Endothelial cell of umbilical vein (primary cell): ENCODE results near the gene SLC9C1. TPM values are rescaled to one million over a fixed set of nuclear protein-coding genes. Genes with fewer than 3 reads are reported as not detected.

ENCODE experiments used
- BruUV-seq: library from RNA; stranded (reverse); fragments of 400-500 nt; replicated peaks from 2 replicates; lab custom pipeline; 2021; lab: Mats Ljungman, UMichigan
- CTCF ChIA-PET: fragments of 300-600, 350-600 bp; sonication (Branson Sonifier 250); formaldehyde crosslinking; loops from one replicate; lab custom pipeline; 2021; ENCODE audit warnings: antibody characterized with exemption, inconsistent platforms; lab: Charles Lee
- POLR2A ChIA-PET: fragments of 300-600, 350-600 bp; sonication (Branson Sonifier 250); formaldehyde crosslinking; loops from one replicate; lab custom pipeline; 2021; ENCODE audit warnings: antibody characterized with exemption, inconsistent platforms; lab: Charles Lee
- DNase-seq: peaks from one replicate; pipeline ENCODE4 v3.0.0-alpha.2; 2011; ENCODE audit warnings: low read depth, low spot score
- FAIRE-seq: peaks from 2 replicates; lab custom pipeline; 2011; peaks lifted over from hg19 to GRCh38; lab: Jason Lieb, UNC
- H2AFZ ChIP-seq: 2 replicates; pipeline ENCODE4 v1.6.0; 2012; ENCODE audit warnings: low read depth, low read length, control low read depth, inconsistent platforms
- H3K27ac ChIP-seq: 2 replicates; pipeline ENCODE4 v1.5.1; 2011; ENCODE audit warnings: low read depth, mild to moderate bottlenecking, control low read depth, low read length, moderate library complexity; ENCODE audit not compliant: insufficient read depth
- H3K27me3 ChIP-seq, 2 experiments: 2 replicates each; pipeline versions ENCODE4 v1.6.0 to v1.6.1; 2011; ENCODE audit warnings: low read length in 2 of 2, mixed read lengths in 1 of 2; ENCODE audit not compliant: control insufficient read depth in 2 of 2, insufficient read depth in 2 of 2
- H3K36me3 ChIP-seq, 2 experiments: 2 replicates in 1 of 2; 3 replicates in 1 of 2; pipeline ENCODE4 v1.5.1; 2011; ENCODE audit warnings: low read length in 2 of 2, mild to moderate bottlenecking in 1 of 2, moderate library complexity in 1 of 2; ENCODE audit not compliant: control insufficient read depth in 2 of 2, insufficient read depth in 2 of 2; ENCODE audit errors: extremely low read depth in 1 of 2
- H3K4me1 ChIP-seq: 3 replicates; pipeline ENCODE4 v1.5.1; 2011; ENCODE audit warnings: mild to moderate bottlenecking, low read length; ENCODE audit not compliant: control insufficient read depth, insufficient read depth; ENCODE audit errors: extremely low read depth
- H3K4me2 ChIP-seq: 2 replicates; pipeline ENCODE4 v1.6.1; 2011; ENCODE audit warnings: low read length, control low read depth, mixed read lengths; ENCODE audit not compliant: insufficient read depth
- H3K4me3 ChIP-seq, 3 experiments: fragments of 200-600 bp in 1 of 3; sonication (generic), shearing (Covaris generic) in 1 of 3; replicated peaks in 1 of 3; 2 replicates each; pipeline ENCODE4 v1.5.1; 2011 to 2016; ENCODE audit warnings: control low read depth in 3 of 3, low read length in 3 of 3, mild to moderate bottlenecking in 2 of 3, inconsistent platforms in 1 of 3, low read depth in 1 of 3, moderate library complexity in 1 of 3; ENCODE audit not compliant: insufficient read depth in 1 of 3
- H3K79me2 ChIP-seq: 2 replicates; pipeline ENCODE4 v1.6.0; 2012; ENCODE audit warnings: low read length, inconsistent platforms; ENCODE audit not compliant: control insufficient read depth, insufficient read depth
- H3K9ac ChIP-seq: replicated peaks from 2 replicates; pipeline ENCODE3; 2011; ENCODE audit warnings: low read length, control low read depth; ENCODE audit not compliant: insufficient read depth; ENCODE audit errors: extremely low read depth
- H3K9me1 ChIP-seq: replicated peaks from 3 replicates; pipeline ENCODE4 v1.6.0; 2011; ENCODE audit warnings: mild to moderate bottlenecking, low read length; ENCODE audit not compliant: control insufficient read depth, insufficient read depth; ENCODE audit errors: extremely low read depth
- H3K9me3 ChIP-seq: replicated peaks from 2 replicates; pipeline ENCODE4 v1.5.1; 2012; ENCODE audit warnings: low read length, inconsistent platforms; ENCODE audit not compliant: control insufficient read depth, insufficient read depth
- H4K20me1 ChIP-seq: replicated peaks from 2 replicates; pipeline ENCODE3; 2011; ENCODE audit warnings: mild to moderate bottlenecking, low read length; ENCODE audit not compliant: control insufficient read depth, insufficient read depth; ENCODE audit errors: extremely low read depth
- EZH2 ChIP-seq: IDR thresholded peaks from 2 replicates; pipeline ENCODE4 v1.6.1; 2012; ENCODE audit warnings: borderline replicate concordance, low read depth, mild to moderate bottlenecking, moderate library complexity, low read length, inconsistent platforms; ENCODE audit not compliant: severe bottlenecking
- FOS ChIP-seq: IDR thresholded peaks from 2 replicates; pipeline ENCODE4 v1.6.1; 2011; ENCODE audit warnings: mild to moderate bottlenecking, low read length, moderate library complexity, borderline replicate concordance; ENCODE audit not compliant: insufficient read depth
- GATA2 ChIP-seq: IDR thresholded peaks from 2 replicates; pipeline ENCODE4 v1.7.0; 2011; ENCODE audit warnings: low read depth, mild to moderate bottlenecking, moderate library complexity, mixed read lengths, low read length; ENCODE audit not compliant: insufficient read length, insufficient read depth
- JUN ChIP-seq: IDR thresholded peaks from 2 replicates; pipeline ENCODE4 v1.6.1; 2011; ENCODE audit warnings: borderline replicate concordance, low read depth; ENCODE audit not compliant: insufficient read length, insufficient read depth
- MYC ChIP-seq: IDR thresholded peaks from one replicate; pipeline ENCODE4 v1.6.1; 2011; ENCODE audit warnings: mild to moderate bottlenecking, low read depth, low read length
- POLR2A ChIP-seq: IDR thresholded peaks from 2 replicates; pipeline ENCODE4 v1.6.1; 2012; ENCODE audit warnings: low read depth, mild to moderate bottlenecking, control low read depth, low read length
- POLR2AphosphoS5 ChIP-seq: IDR thresholded peaks from 2 replicates; pipeline ENCODE4 v1.6.1; 2012; ENCODE audit warnings: low read depth, mild to moderate bottlenecking, control low read depth, low read length, moderate library complexity; ENCODE audit not compliant: insufficient read depth
- dilution Hi-C: fragments of 300-500 bp; cut with MboI; formaldehyde crosslinking; loops from one replicate; pipeline ENCODE4 v1.15.0; 2019; ENCODE audit warnings: low sequenced_read_pairs; ENCODE audit not compliant: extremely low pct_ligation_motif_present
- intact Hi-C: fragments of 100-400 bp; cut with micrococcal nuclease; formaldehyde crosslinking; loops from one replicate; pipeline ENCODE4 v1.10.0; 2022
- polyA plus RNA-seq, 4 experiments: library from polyadenylated mRNA; depleted of rRNA in 3 of 4; stranded (reverse) in 3 of 4; unstranded in 1 of 4; fragments of >200 nt; gene quantifications; 2 replicates each; pipeline versions ENCODE4 v1.2.1 to v1.2.3, GENCODE V29; 2011 to 2012; ENCODE audit warnings: missing spikeins in 1 of 4
- total RNA-seq: library from RNA; stranded (reverse); gene quantifications from 2 replicates; pipeline ENCODE4 v1.2.3, GENCODE V29; 2021
- TF ChIP-seq, protein P1 (sequence below), 2 donors: IDR thresholded peaks; 1 replicate in 1 of 2; 2 replicates in 1 of 2; pipeline ENCODE4 v1.5.1; 2011; ENCODE audit warnings: low read length in 2 of 2, mild to moderate bottlenecking in 2 of 2, moderate library complexity in 2 of 2, control low read depth in 1 of 2, inconsistent platforms in 1 of 2, low read depth in 1 of 2; ENCODE audit not compliant: insufficient read depth in 1 of 2; ENCODE audit errors: extremely low read depth in 1 of 2
- TF ChIP-seq, protein P2 (sequence below): IDR thresholded peaks from 2 replicates; pipeline ENCODE4 v1.6.1; 2011; ENCODE audit not compliant: insufficient read depth, insufficient read length

The SLC9C1 gene
- total and polyA plus RNA-seq, 2 donors (not counting 3 experiments of a cell fraction or from before 2014, with no cell fraction given): not detected

DNA sequence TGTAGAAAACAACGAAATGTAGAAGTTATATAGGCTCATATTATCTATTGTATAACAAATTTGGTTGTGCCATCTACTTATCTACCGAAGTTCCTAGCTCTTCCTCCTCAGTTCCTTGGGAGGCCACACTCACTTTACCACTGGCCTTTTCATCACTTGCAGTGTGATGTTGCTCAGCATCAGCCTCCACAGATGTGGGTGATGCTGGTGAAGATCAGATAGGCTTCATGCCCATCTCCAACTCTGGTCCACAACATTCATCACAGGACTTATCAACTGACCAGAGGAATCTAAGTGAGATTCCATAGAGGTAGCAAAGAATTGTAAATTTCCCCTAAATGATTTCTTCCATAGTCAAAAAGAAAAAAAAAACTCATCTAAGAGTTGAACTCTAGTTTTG is 47.4 kb upstream of the SLC9C1 start:
- peaks cover 0 to 6% of the 10 kb centered on the region in 2 experiments for H3K36me3 ChIP-seq
- no peaks in the 10 kb centered on the region for H3K79me2 ChIP-seq
- dilution Hi-C loops: no loop called here
- H3K4me1 ChIP-seq: no peaks in the 10 kb centered on the region
- no peaks in the 10 kb centered on the region for H3K9me1 ChIP-seq
- FAIRE-seq (no peak), DNase-seq (no peak)
- peaks cover 0 to 1% of the 10 kb centered on the region in 2 experiments for H3K27me3 ChIP-seq
- ChIA-PET CTCF (no interaction called here), POLR2A (no interaction called here)
- no peak overlapping the region for H3K9ac ChIP-seq
- no peak overlapping the region for H3K4me2 ChIP-seq
- intact Hi-C loops: no loop called here
- no peaks in the 10 kb centered on the region for H4K20me1 ChIP-seq
- H3K27ac ChIP-seq: no peak overlapping the region
- no peaks in the 10 kb centered on the region for H3K9me3 ChIP-seq
- BruUV-seq: no TSS peak
- no peak overlapping the region for H3K4me3 ChIP-seq
- no peak for TF ChIP-seq GATA2
- TF ChIP-seq, protein P1, sequence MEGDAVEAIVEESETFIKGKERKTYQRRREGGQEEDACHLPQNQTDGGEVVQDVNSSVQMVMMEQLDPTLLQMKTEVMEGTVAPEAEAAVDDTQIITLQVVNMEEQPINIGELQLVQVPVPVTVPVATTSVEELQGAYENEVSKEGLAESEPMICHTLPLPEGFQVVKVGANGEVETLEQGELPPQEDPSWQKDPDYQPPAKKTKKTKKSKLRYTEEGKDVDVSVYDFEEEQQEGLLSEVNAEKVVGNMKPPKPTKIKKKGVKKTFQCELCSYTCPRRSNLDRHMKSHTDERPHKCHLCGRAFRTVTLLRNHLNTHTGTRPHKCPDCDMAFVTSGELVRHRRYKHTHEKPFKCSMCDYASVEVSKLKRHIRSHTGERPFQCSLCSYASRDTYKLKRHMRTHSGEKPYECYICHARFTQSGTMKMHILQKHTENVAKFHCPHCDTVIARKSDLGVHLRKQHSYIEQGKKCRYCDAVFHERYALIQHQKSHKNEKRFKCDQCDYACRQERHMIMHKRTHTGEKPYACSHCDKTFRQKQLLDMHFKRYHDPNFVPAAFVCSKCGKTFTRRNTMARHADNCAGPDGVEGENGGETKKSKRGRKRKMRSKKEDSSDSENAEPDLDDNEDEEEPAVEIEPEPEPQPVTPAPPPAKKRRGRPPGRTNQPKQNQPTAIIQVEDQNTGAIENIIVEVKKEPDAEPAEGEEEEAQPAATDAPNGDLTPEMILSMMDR (IDR thresholded peaks at IDR 0.05; ENCODE audit: extremely low read depth in 1 of 2, insufficient read depth in 1 of 2, low read depth in 1 of 2, low read length in 2 of 2): no peak
- TF ChIP-seq POLR2A: no peak
- no peak for TF ChIP-seq POLR2AphosphoS5
- TF ChIP-seq, protein P2, sequence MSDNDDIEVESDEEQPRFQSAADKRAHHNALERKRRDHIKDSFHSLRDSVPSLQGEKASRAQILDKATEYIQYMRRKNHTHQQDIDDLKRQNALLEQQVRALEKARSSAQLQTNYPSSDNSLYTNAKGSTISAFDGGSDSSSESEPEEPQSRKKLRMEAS: no peak
- no peak for TF ChIP-seq MYC
- no peak for TF ChIP-seq JUN
- TF ChIP-seq EZH2: no peak
- no peak for TF ChIP-seq FOS
- no peak overlapping the region for H2AFZ ChIP-seq
